CD4-positive, alpha-beta T cell treated with Interferon gamma for 1 hour (primary cell): ENCODE data around the gene POU3F2.

ENCODE experiments used
- DNase-seq: peaks from one replicate; pipeline ENCODE4 v3.0.0-alpha.2; 2020

The POU3F2 gene

GRCh38 chr6:98834060-98835031, at the start of gene POU3F2:
Gene POU3F2 (plus strand): TSS chr6:98834574. CDS start chr6:98834874, 300 bp downstream.
- DNase-seq: peak; percentile 67

GRCh38 chr6:98787435-98787834, 46.9 kb upstream of the POU3F2 start:
- DNase-seq: no peak

DNA sequence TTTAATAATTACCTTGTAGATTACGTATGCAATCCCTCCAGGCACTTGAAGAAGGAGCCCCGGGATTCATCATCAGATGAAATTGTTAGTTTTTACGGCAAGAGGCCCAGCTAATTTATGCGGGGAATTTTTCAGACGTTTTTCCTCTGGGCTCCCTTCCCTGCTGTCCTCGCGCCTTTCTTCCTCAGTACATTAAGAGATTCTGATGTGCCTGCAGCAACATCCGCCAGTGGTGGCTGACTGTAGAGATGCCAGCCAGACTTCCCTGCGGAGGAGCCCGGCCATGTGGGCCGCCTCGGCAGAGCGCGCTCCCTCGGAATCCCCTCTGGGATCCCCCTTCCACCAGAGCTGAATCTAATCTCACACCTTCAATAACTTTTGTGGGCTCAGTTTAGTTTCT, 46.4 kb upstream of the POU3F2 start:
- DNase-seq: no peak

DNA sequence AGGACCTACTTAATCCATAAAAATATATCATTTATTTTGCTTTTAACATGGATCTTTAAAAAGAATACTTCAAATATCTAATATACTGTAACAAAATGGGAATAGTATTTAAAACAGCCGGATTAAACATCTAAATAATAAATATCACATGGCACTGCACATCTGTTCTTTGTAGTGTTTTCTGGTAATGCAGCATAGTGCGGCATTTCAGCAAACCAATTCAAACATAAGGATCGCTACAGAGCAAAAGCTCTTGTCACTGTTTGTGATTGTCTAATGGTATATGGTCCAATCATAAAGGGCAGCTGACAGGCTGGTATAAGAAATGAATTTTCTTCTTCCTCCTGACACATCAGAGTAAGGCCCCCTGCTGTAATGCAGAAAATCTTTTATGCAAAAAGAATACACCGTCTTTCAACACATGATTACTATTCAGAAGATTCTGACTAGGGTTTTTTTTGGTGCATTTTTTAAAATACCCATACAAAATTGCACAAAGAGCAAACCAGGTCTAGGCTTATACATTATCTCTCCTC, 40.0 kb upstream of the POU3F2 start:
- DNase-seq: no peak

GRCh38 chr6:98797217-98797994, 37.0 kb upstream of the POU3F2 start:
- no peak for DNase-seq

- no peak for DNase-seq
Observed at GRCh38 chr6:98800866-98801265, 33.5 kb upstream of the POU3F2 start.

- no peak for DNase-seq
Observed at GRCh38 chr6:98808541-98809210, 25.7 kb upstream of the POU3F2 start.

- no peak for DNase-seq
Observed at GRCh38 chr6:98812220-98812619, 22.2 kb upstream of the POU3F2 start.

- DNase-seq: no peak
Observed at GRCh38 chr6:98816799-98817198, 17.6 kb upstream of the POU3F2 start.

DNA sequence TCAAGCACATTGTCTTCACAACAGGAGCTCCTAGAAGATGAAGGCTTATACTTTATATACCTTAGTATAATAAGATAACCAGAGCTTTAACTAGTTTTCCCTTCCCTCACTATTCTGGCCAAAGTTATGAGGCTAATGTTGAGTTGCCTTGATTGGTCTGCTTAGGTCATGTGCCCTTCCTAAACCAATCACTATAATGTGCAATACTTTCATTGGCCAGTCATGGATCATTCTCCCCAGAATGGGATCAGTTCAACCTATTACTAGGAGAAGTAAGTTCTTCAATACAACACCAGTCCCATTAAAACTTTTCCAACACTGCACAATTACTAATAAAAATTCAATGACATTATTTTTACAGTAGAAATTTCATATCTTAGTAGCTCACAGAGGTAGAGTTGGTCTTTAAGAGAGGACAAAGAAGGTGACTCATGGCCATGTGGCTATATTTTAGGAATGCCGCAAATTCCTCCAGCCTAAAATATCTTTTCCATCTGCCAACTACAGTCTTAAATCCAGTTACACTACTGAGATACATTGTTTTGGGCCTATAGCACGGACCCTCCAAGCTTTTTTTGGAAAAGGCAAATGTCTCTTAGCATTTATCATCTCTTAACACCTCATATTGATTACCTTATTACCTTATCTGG, 12.5 kb upstream of the POU3F2 start:
- no peak for DNase-seq

- no peak for DNase-seq
Observed at GRCh38 chr6:98823428-98824161, 10.8 kb upstream of the POU3F2 start.

- no peak for DNase-seq
Observed at GRCh38 chr6:98824162-98824901, 10.0 kb upstream of the POU3F2 start.

DNA sequence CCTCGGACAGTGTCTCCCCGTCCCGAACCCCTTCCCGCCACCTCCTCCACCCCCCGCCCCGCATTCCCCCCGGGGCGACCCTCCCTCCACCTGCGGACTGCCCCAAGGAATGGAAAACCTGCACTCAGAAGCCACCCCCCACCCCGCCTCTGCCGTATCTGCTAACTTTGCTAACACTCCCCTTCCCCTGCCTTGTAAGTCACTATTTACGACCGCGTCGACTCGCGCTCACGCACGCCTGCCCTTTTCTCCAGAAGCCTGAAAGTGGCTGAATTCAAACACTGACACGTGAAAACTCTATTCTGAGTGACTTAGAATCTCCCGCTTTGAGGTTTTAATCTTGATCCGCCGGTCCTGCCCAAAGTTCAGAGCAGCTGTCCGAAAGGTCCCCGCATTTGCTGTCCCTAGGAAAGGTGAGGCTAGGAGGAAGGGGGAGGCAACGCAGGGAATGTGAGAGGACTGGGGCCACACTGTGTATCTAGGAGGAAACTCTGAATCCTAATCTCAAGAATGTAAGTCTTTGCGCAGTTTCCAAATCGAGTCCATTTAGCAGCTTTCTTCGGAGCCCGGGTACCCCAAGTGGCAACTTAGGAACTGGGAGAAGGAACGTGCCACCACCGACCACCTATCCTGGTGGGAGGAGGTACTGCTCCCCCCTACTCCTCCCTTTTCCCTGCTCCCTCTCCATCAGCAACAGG, 9.3 kb upstream of the POU3F2 start:
- no peak for DNase-seq

GRCh38 chr6:98825600-98826230, 8.7 kb upstream of the POU3F2 start:
- no peak for DNase-seq

GRCh38 chr6:98827295-98828159, 6.8 kb upstream of the POU3F2 start:
- no peak for DNase-seq

DNA sequence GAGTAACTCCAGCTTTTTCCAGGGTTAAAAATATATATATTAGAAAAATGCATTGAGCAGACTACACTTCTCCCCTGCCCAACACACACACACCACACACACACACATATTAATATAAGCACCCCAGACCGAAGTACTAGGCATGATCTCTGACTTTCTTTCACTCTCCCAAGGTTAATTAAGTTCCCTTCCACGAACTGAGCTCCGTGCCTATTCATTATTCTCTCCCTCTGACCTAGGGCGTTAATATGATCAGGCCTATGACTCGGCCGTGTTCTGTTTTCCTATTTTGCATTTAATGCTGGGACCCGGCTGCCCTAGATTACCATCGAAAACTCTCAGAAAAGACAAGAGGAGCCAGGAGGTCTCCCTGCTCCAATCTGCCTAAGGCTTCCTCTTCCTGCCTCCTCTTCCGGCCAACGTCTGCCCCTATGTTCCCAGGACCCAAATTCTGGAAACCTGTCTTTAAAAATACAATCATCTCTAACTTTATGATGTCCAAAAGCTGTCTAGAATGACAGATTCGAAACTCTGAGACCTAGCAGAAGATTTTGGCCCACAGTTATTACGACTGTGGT, 6.1 kb upstream of the POU3F2 start:
- no peak for DNase-seq

DNA sequence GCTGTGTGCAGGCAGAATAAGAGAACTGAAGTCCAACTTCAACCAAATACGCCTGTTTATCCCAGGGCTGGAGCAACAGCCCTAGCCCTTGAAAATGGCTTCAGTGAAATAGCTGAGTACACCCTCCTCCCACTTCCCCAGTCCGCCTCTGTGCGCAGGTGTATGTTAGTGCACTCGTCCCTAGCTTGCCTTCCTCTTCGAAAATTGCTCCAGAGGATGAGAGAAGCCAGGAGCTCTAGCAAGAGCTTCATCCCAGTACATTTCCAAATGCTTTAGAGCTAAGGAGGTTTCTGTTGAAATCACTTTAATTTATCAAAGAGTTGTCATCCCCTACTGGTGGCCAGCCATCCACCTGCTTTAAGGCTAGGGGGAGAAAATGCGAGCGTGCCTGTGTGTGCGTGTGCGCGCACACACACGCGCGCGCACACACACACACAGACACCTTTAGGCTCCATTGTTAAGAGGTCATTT, 5.4 kb upstream of the POU3F2 start:
- no peak for DNase-seq

- DNase-seq: no peak
Observed at GRCh38 chr6:98830146-98830545, 4.2 kb upstream of the POU3F2 start.
